AG09309 (cell line): Measurements from ENCODE around the gene PRRX1.

Experiments used
- DNase-seq: peaks from one replicate; pipeline ENCODE4 v3.0.0-alpha.2; 2010; ENCODE audit warnings: low read depth
- H3K4me3 ChIP-seq: 2 replicates; pipeline ENCODE4 v1.5.1; 2011; ENCODE audit warnings: mild to moderate bottlenecking, low read depth, low read length, moderate library complexity; ENCODE audit not compliant: control insufficient read depth
- CTCF ChIP-seq: IDR thresholded peaks from 2 replicates; pipeline ENCODE4 v1.5.1; 2011; ENCODE audit warnings: mild to moderate bottlenecking, low read depth, low read length, inconsistent platforms; ENCODE audit not compliant: insufficient read depth, control insufficient read depth; ENCODE audit errors: missing control alignments

Gene PRRX1

GRCh38 chr1:170769691-170770090, 105.8 kb downstream of the PRRX1 start:
- DNase-seq = no peak
- no peak overlapping the region for H3K4me3 ChIP-seq
- TF ChIP-seq CTCF = no peak

GRCh38 chr1:170770254-170770653, 106.3 kb downstream of the PRRX1 start:
- TF ChIP-seq CTCF = no peak
- no peak overlapping the region for H3K4me3 ChIP-seq
- DNase-seq = no peak

GRCh38 chr1:170776252-170776651, 112.3 kb downstream of the PRRX1 start:
- no peak for TF ChIP-seq CTCF
- DNase-seq = no peak
- H3K4me3 ChIP-seq = no peak overlapping the region

GRCh38 chr1:170776777-170777176, 112.8 kb downstream of the PRRX1 start:
- no peak for DNase-seq
- TF ChIP-seq CTCF = no peak

More at GRCh38 chr1:170776777-170777176, 112.8 kb downstream of the PRRX1 start:
- no peak overlapping the region for H3K4me3 ChIP-seq
